ENCODE data around the gene SRPRB. TPM values are rescaled to one million over a fixed set of nuclear protein-coding genes. Genes with fewer than 3 reads are reported as not detected.

SRPRB gene
- polyA plus RNA-seq, 1 donor from 2014 or later: 46.9 TPM

GRCh38 chr3:133855002-133855370 is 49.4 kb downstream of the SRPRB start:
- Histone ChIP-seq H3K36me3 (ENCODE audit: insufficient read depth, low read length) (no peaks in the 10 kb centered on the region), H3F3A (ENCODE audit: insufficient read depth, low read length, poor library complexity, severe bottlenecking) (no peaks in the 10 kb centered on the region), H3K4me3 (ENCODE audit: low read length) (no peak overlapping the region), H2AFZ (ENCODE audit: low read depth, low read length) (no peak overlapping the region), H4K20me1 (ENCODE audit: insufficient read depth) (no peaks in the 10 kb centered on the region), H3K27ac (ENCODE audit: low read length) (no peak overlapping the region), H3K9me2 (ENCODE audit: insufficient read depth, low read length) (no peaks in the 10 kb centered on the region), H3K4me2 (ENCODE audit: low read length) (no peak overlapping the region), H3K9ac (ENCODE audit: low read length) (no peak overlapping the region), H3K9me3 (ENCODE audit: low read length) (no peaks in the 10 kb centered on the region), H3K27me3 (ENCODE audit: insufficient read depth, low read depth, low read length) (no peaks in the 10 kb centered on the region), H3K79me2 (replicated peaks; ENCODE audit: insufficient read depth, low read length) (no peaks in the 10 kb centered on the region)
- TF ChIP-seq POLR2AphosphoS5 (IDR thresholded peaks at IDR 0.05) (no peak), SMC3 (conservative IDR thresholded peaks at IDR 0.05; ENCODE audit: poor library complexity) (no peak), REST (IDR thresholded peaks at IDR 0.05; ENCODE audit: borderline replicate concordance) (no peak), EP300 (conservative IDR thresholded peaks at IDR 0.05; ENCODE audit: poor library complexity, severe bottlenecking) (no peak), RAD21 (conservative IDR thresholded peaks at IDR 0.05) (no peak), TAF1 (IDR thresholded peaks at IDR 0.05; ENCODE audit: low read depth) (no peak), MXI1 (conservative IDR thresholded peaks at IDR 0.05; ENCODE audit: poor library complexity, severe bottlenecking) (no peak), CTCF (IDR thresholded peaks at IDR 0.05; ENCODE audit: poor library complexity, severe bottlenecking) (no peak), EZH2 (IDR thresholded peaks at IDR 0.05; ENCODE audit: borderline replicate concordance, insufficient read depth, low read length, poor library complexity, severe bottlenecking) (no peak)

GRCh38 chr3:133855772-133856171 is 50.2 kb downstream of the SRPRB start:
- Histone ChIP-seq H3K36me3 (ENCODE audit: insufficient read depth, low read length) (no peaks in the 10 kb centered on the region), H3K4me2 (ENCODE audit: low read length) (no peak overlapping the region), H4K20me1 (ENCODE audit: insufficient read depth) (no peaks in the 10 kb centered on the region), H3K27ac (ENCODE audit: low read length) (no peak overlapping the region), H3K79me2 (replicated peaks; ENCODE audit: insufficient read depth, low read length) (no peaks in the 10 kb centered on the region), H3K9me3 (ENCODE audit: low read length) (no peaks in the 10 kb centered on the region), H3K27me3 (ENCODE audit: insufficient read depth, low read depth, low read length) (no peaks in the 10 kb centered on the region), H2AFZ (ENCODE audit: low read depth, low read length) (no peak overlapping the region), H3K4me3 (ENCODE audit: low read length) (no peak overlapping the region), H3F3A (ENCODE audit: insufficient read depth, low read length, poor library complexity, severe bottlenecking) (no peaks in the 10 kb centered on the region), H3K9me2 (ENCODE audit: insufficient read depth, low read length) (no peaks in the 10 kb centered on the region), H3K9ac (ENCODE audit: low read length) (no peak overlapping the region)
- TF ChIP-seq EZH2 (IDR thresholded peaks at IDR 0.05; ENCODE audit: borderline replicate concordance, insufficient read depth, low read length, poor library complexity, severe bottlenecking) (no peak), MXI1 (conservative IDR thresholded peaks at IDR 0.05; ENCODE audit: poor library complexity, severe bottlenecking) (no peak)

- TF ChIP-seq POLR2AphosphoS5 (IDR thresholded peaks at IDR 0.05) (no peak), RAD21 (conservative IDR thresholded peaks at IDR 0.05) (no peak), TAF1 (IDR thresholded peaks at IDR 0.05; ENCODE audit: low read depth) (no peak), REST (IDR thresholded peaks at IDR 0.05; ENCODE audit: borderline replicate concordance) (no peak), EZH2 (IDR thresholded peaks at IDR 0.05; ENCODE audit: borderline replicate concordance, insufficient read depth, low read length, poor library complexity, severe bottlenecking) (no peak), CTCF (IDR thresholded peaks at IDR 0.05; ENCODE audit: poor library complexity, severe bottlenecking) (no peak), MXI1 (conservative IDR thresholded peaks at IDR 0.05; ENCODE audit: poor library complexity, severe bottlenecking) (no peak), SMC3 (conservative IDR thresholded peaks at IDR 0.05; ENCODE audit: poor library complexity) (no peak), EP300 (conservative IDR thresholded peaks at IDR 0.05; ENCODE audit: poor library complexity, severe bottlenecking) (no peak)
- no peak overlapping the region for H3K27ac ChIP-seq (ENCODE audit: low read length)
- no peak overlapping the region for H3K4me3 ChIP-seq (ENCODE audit: low read length)
- H2AFZ ChIP-seq (ENCODE audit: low read depth, low read length): no peak overlapping the region
- no peaks in the 10 kb centered on the region for H3K79me2 ChIP-seq (replicated peaks; ENCODE audit: insufficient read depth, low read length)
- no peaks in the 10 kb centered on the region for H3K9me2 ChIP-seq (ENCODE audit: insufficient read depth, low read length)
- no peaks in the 10 kb centered on the region for H3K36me3 ChIP-seq (ENCODE audit: insufficient read depth, low read length)
- no peaks in the 10 kb centered on the region for H3F3A ChIP-seq (ENCODE audit: insufficient read depth, low read length, poor library complexity, severe bottlenecking)
- no peak overlapping the region for H3K4me2 ChIP-seq (ENCODE audit: low read length)
- H3K9me3 ChIP-seq (ENCODE audit: low read length): no peaks in the 10 kb centered on the region
- H4K20me1 ChIP-seq (ENCODE audit: insufficient read depth): no peaks in the 10 kb centered on the region
- no peaks in the 10 kb centered on the region for H3K27me3 ChIP-seq (ENCODE audit: insufficient read depth, low read depth, low read length)
- H3K9ac ChIP-seq (ENCODE audit: low read length): no peak overlapping the region
Observed at GRCh38 chr3:133856316-133856715, 50.7 kb downstream of the SRPRB start.

Measured in neural cell (in vitro differentiated cells).